K562 (cell line): ENCODE data around the gene EFCC1.

ENCODE experiments used
- CAMTA2 ChIP-seq: fragments of 250-450 bp; sonication (Bioruptor Pico); conservative IDR thresholded peaks from 2 replicates; pipeline ENCODE4 v1.5.1; 2022
- EP300 ChIP-seq: IDR thresholded peaks from 2 replicates; pipeline ENCODE4 v1.6.1; 2012; ENCODE audit warnings: low read length, improper control_type of control experiment
- EZH2 ChIP-seq: IDR thresholded peaks from 2 replicates; pipeline ENCODE4 v1.6.1; 2012; ENCODE audit warnings: low read depth, mild to moderate bottlenecking, inconsistent platforms, low read length, borderline replicate concordance
- FOXM1 ChIP-seq, 2 experiments: fragments of 450-650 bp in 1 of 2; sonication (generic) in 1 of 2; formaldehyde crosslinking in 1 of 2; IDR thresholded peaks; 2 replicates each; pipeline versions ENCODE4 v1.6.1 to v1.9.0; 2017 to 2022; ENCODE audit warnings: low read depth in 2 of 2, mild to moderate bottlenecking in 2 of 2, missing genetic modification reagents in 1 of 2, moderate library complexity in 1 of 2
- JUNB ChIP-seq: fragments of 450-650 bp; formaldehyde crosslinking; conservative IDR thresholded peaks from 2 replicates; pipeline ENCODE4 v1.4.0; 2020; ENCODE audit warnings: mild to moderate bottlenecking
- RCOR1 ChIP-seq, 2 experiments: IDR thresholded peaks; 2 replicates each; pipeline ENCODE4 v1.6.1; 2012; ENCODE audit warnings: low read depth in 2 of 2, low read length in 2 of 2, borderline replicate concordance in 1 of 2, improper control_type of control experiment in 1 of 2
- SREBF2 ChIP-seq: sonication (generic); formaldehyde crosslinking; IDR thresholded peaks from 2 replicates; pipeline ENCODE4 v1.4.0; 2020; ENCODE audit warnings: mild to moderate bottlenecking, missing genetic modification reagents
- TGIF2 ChIP-seq: sonication (generic); formaldehyde crosslinking; IDR thresholded peaks from 2 replicates; pipeline ENCODE4 v1.8.1; 2022; ENCODE audit warnings: mild to moderate bottlenecking, missing genetic modification reagents, moderate library complexity
- ZKSCAN1 ChIP-seq: fragments of 150-350 bp; IDR thresholded peaks from 2 replicates; pipeline ENCODE4 v1.6.1; 2016; ENCODE audit warnings: low read depth, low read length
- ZNF778 ChIP-seq: fragments of 450-650 bp; formaldehyde crosslinking; IDR thresholded peaks from 2 replicates; pipeline ENCODE4 v1.4.0; 2020; ENCODE audit warnings: mild to moderate bottlenecking, moderate library complexity
- TF ChIP-seq, protein P1 (sequence below), 3 experiments: IDR thresholded peaks in 2 of 3; conservative IDR thresholded peaks in 1 of 3; 2 replicates each; pipeline ENCODE4 v1.5.1; 2011 to 2012; ENCODE audit warnings: low read length in 3 of 3, mild to moderate bottlenecking in 3 of 3, control low read depth in 2 of 3, improper control_type of control experiment in 1 of 3, inconsistent platforms in 1 of 3, low read depth in 1 of 3, mixed read lengths in 1 of 3, moderate library complexity in 1 of 3; ENCODE audit not compliant: insufficient read depth in 2 of 3
- TF ChIP-seq, protein P2 (sequence below): IDR thresholded peaks from 2 replicates; pipeline ENCODE4 v1.6.1; 2014; ENCODE audit warnings: antibody characterized with exemption
- TF ChIP-seq, protein P3 (sequence below): IDR thresholded peaks from 2 replicates; pipeline ENCODE4 v1.6.1; 2011; ENCODE audit not compliant: insufficient read length; ENCODE audit errors: extremely low read depth
- TF ChIP-seq, protein P4 (sequence below): sonication (generic); formaldehyde crosslinking; IDR thresholded peaks from 2 replicates; pipeline ENCODE4 v1.9.0; 2022; ENCODE audit warnings: mild to moderate bottlenecking, missing genetic modification reagents

DNA sequence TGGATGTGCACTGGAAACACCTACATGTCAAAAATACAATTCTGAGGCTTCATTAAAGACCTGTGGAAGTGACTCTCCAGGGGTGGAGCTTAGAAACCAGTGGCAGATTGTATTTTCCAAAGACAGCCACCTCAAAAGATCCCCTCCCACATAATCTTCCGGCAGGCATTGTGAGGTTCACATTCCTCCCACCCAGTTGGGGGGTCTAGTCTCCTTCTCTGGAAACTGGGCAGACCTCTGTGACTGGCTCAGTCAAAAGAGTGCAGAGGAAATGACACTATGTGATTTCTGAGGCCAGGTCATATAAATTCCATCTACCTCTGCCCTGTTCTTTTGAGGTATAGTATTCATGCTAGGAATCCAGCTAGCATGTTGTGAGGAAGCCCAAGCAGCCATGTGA, 5.4 kb upstream of the EFCC1 start:
- TF ChIP-seq JUNB (CRISPR knock-in tag) (no peak), CAMTA2 (no peak), ZNF778 (CRISPR knock-in tag) (no peak), TGIF2 (no peak), FOXM1 (IDR thresholded peaks at IDR 0.05; ENCODE audit: low read depth) (no peak), FOXM1 (CRISPR knock-in tag; IDR thresholded peaks at IDR 0.05; ENCODE audit: low read depth) (no peak), RCOR1 (IDR thresholded peaks at IDR 0.05; ENCODE audit: borderline replicate concordance in 1 of 2, low read depth in 2 of 2, low read length in 2 of 2) (no peak), SREBF2 (CRISPR knock-in tag) (no peak), EP300 (no peak), ZKSCAN1 (no peak), EZH2 (no peak)
- TF ChIP-seq, protein P1, sequence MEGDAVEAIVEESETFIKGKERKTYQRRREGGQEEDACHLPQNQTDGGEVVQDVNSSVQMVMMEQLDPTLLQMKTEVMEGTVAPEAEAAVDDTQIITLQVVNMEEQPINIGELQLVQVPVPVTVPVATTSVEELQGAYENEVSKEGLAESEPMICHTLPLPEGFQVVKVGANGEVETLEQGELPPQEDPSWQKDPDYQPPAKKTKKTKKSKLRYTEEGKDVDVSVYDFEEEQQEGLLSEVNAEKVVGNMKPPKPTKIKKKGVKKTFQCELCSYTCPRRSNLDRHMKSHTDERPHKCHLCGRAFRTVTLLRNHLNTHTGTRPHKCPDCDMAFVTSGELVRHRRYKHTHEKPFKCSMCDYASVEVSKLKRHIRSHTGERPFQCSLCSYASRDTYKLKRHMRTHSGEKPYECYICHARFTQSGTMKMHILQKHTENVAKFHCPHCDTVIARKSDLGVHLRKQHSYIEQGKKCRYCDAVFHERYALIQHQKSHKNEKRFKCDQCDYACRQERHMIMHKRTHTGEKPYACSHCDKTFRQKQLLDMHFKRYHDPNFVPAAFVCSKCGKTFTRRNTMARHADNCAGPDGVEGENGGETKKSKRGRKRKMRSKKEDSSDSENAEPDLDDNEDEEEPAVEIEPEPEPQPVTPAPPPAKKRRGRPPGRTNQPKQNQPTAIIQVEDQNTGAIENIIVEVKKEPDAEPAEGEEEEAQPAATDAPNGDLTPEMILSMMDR (IDR thresholded peaks at IDR 0.05 in 2 of 3, conservative IDR thresholded peaks at IDR 0.05 in 1 of 3; ENCODE audit: insufficient read depth in 2 of 3, low read depth in 1 of 3, low read length in 3 of 3), result no peak
- TF ChIP-seq, protein P2, sequence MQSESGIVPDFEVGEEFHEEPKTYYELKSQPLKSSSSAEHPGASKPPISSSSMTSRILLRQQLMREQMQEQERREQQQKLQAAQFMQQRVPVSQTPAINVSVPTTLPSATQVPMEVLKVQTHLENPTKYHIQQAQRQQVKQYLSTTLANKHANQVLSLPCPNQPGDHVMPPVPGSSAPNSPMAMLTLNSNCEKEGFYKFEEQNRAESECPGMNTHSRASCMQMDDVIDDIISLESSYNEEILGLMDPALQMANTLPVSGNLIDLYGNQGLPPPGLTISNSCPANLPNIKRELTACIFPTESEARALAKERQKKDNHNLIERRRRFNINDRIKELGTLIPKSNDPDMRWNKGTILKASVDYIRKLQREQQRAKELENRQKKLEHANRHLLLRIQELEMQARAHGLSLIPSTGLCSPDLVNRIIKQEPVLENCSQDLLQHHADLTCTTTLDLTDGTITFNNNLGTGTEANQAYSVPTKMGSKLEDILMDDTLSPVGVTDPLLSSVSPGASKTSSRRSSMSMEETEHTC, result no peak
- TF ChIP-seq, protein P3, sequence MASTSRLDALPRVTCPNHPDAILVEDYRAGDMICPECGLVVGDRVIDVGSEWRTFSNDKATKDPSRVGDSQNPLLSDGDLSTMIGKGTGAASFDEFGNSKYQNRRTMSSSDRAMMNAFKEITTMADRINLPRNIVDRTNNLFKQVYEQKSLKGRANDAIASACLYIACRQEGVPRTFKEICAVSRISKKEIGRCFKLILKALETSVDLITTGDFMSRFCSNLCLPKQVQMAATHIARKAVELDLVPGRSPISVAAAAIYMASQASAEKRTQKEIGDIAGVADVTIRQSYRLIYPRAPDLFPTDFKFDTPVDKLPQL, result no peak
- TF ChIP-seq, protein P4, sequence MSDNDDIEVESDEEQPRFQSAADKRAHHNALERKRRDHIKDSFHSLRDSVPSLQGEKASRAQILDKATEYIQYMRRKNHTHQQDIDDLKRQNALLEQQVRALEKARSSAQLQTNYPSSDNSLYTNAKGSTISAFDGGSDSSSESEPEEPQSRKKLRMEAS (CRISPR knock-in tag), result no peak
